H9 (cell line): ENCODE measurements around the gene SH3RF3. TPM values are rescaled to one million over a fixed set of nuclear protein-coding genes. Genes with fewer than 3 reads are reported as not detected.

Source experiments
- DNase-seq: peaks from one replicate; pipeline ENCODE4 v3.0.0-alpha.2; 2017
- H2AFZ ChIP-seq: one replicate; pipeline ENCODE4 v1.6.1; 2013; ENCODE audit warnings: mild to moderate bottlenecking, low read length, control low read depth, moderate library complexity
- H2AK5ac ChIP-seq: 2 replicates; pipeline ENCODE4 v1.6.1; 2013; ENCODE audit warnings: low read length, control low read depth, mixed read lengths; ENCODE audit not compliant: insufficient read length
- H2BK120ac ChIP-seq: one replicate; pipeline ENCODE4 v1.6.1; 2013; ENCODE audit warnings: low read depth, mild to moderate bottlenecking, low read length, control low read depth, inconsistent platforms; ENCODE audit not compliant: poor library complexity, severe bottlenecking
- H2BK12ac ChIP-seq: 2 replicates; pipeline ENCODE4 v1.6.1; 2013; ENCODE audit warnings: low read length, control low read depth, mixed read lengths, low read depth; ENCODE audit not compliant: insufficient read length
- H2BK15ac ChIP-seq: 2 replicates; pipeline ENCODE4 v1.6.1; 2013; ENCODE audit warnings: low read depth, low read length, control low read depth
- H2BK20ac ChIP-seq: one replicate; pipeline ENCODE4 v1.6.1; 2013; ENCODE audit warnings: low read depth, mild to moderate bottlenecking, low read length, control low read depth, inconsistent platforms; ENCODE audit not compliant: poor library complexity, severe bottlenecking
- H2BK5ac ChIP-seq: 2 replicates; pipeline ENCODE4 v1.6.1; 2013; ENCODE audit warnings: low read length, control low read depth, mixed read lengths; ENCODE audit not compliant: insufficient read length
- H3K14ac ChIP-seq: 2 replicates; pipeline ENCODE4 v1.6.1; 2013; ENCODE audit warnings: low read length, control low read depth; ENCODE audit not compliant: insufficient read depth
- H3K18ac ChIP-seq: 2 replicates; pipeline ENCODE4 v1.6.1; 2013; ENCODE audit warnings: low read depth, mild to moderate bottlenecking, mixed read lengths, low read length, control low read depth; ENCODE audit not compliant: insufficient read length
- H3K23ac ChIP-seq: 2 replicates; pipeline ENCODE4 v1.6.1; 2013; ENCODE audit warnings: low read length, control low read depth, mixed read lengths, low read depth; ENCODE audit not compliant: insufficient read length
- H3K23me2 ChIP-seq: 2 replicates; pipeline ENCODE4 v1.6.1; 2013; ENCODE audit warnings: low read depth, mild to moderate bottlenecking, mixed read lengths, low read length, control low read depth; ENCODE audit not compliant: insufficient read length, poor library complexity, severe bottlenecking
- H3K27ac ChIP-seq: 2 replicates; pipeline ENCODE4 v1.5.1; 2013; ENCODE audit warnings: low read length, control low read depth, mixed read lengths, low read depth; ENCODE audit not compliant: insufficient read length
- H3K27me3 ChIP-seq: 2 replicates; pipeline ENCODE4 v1.6.1; 2013; ENCODE audit warnings: low read length, control low read depth, inconsistent platforms; ENCODE audit not compliant: insufficient read depth
- H3K4ac ChIP-seq: 2 replicates; pipeline ENCODE4 v1.6.1; 2013; ENCODE audit warnings: low read depth, mild to moderate bottlenecking, control low read depth, inconsistent platforms, low read length, moderate library complexity
- H3K4me1 ChIP-seq: 2 replicates; pipeline ENCODE4 v1.6.1; 2013; ENCODE audit warnings: low read length, control low read depth, inconsistent platforms; ENCODE audit not compliant: insufficient read depth
- H3K4me2 ChIP-seq: 2 replicates; pipeline ENCODE4 v1.6.1; 2013; ENCODE audit warnings: low read length, control low read depth, mixed read lengths; ENCODE audit not compliant: insufficient read length, insufficient read depth
- H3K56ac ChIP-seq: 2 replicates; pipeline ENCODE4 v1.6.1; 2013; ENCODE audit warnings: low read depth, mild to moderate bottlenecking, mixed read lengths, low read length, control low read depth; ENCODE audit not compliant: insufficient read length
- H3K79me1 ChIP-seq: 2 replicates; pipeline ENCODE4 v1.6.1; 2013; ENCODE audit warnings: low read depth, mild to moderate bottlenecking, moderate library complexity, low read length, control low read depth, inconsistent platforms; ENCODE audit not compliant: insufficient read depth, poor library complexity, severe bottlenecking
- H3K79me2 ChIP-seq: 2 replicates; pipeline ENCODE4 v1.6.1; 2013; ENCODE audit warnings: low read length, control low read depth, inconsistent platforms; ENCODE audit not compliant: insufficient read depth
- H3K9ac ChIP-seq: 2 replicates; pipeline ENCODE4 v1.6.1; 2013; ENCODE audit warnings: low read length, control low read depth, mixed read lengths; ENCODE audit not compliant: insufficient read length; ENCODE audit errors: extremely low read depth
- H3K9me3 ChIP-seq: one replicate; pipeline ENCODE4 v1.6.1; 2013; ENCODE audit warnings: low read depth, low read length, inconsistent platforms; ENCODE audit not compliant: control insufficient read depth
- H3T11ph ChIP-seq: one replicate; pipeline ENCODE4 v1.6.1; 2013; ENCODE audit warnings: mild to moderate bottlenecking, low read length, control low read depth, inconsistent platforms
- H4K20me1 ChIP-seq: one replicate; pipeline ENCODE4 v1.6.1; 2013; ENCODE audit not compliant: control insufficient read depth, insufficient read length, insufficient read depth
- H4K5ac ChIP-seq: 2 replicates; pipeline ENCODE4 v1.6.1; 2013; ENCODE audit warnings: low read depth, mild to moderate bottlenecking, mixed read lengths, low read length, control low read depth; ENCODE audit not compliant: insufficient read length
- H4K8ac ChIP-seq: replicated peaks from 2 replicates; pipeline ENCODE4 v1.6.1; 2013; ENCODE audit warnings: low read length, control low read depth, mixed read lengths, low read depth; ENCODE audit not compliant: insufficient read length
- H4K91ac ChIP-seq: 2 replicates; pipeline ENCODE4 v1.6.1; 2013; ENCODE audit warnings: low read depth, mild to moderate bottlenecking, moderate library complexity, mixed read lengths, low read length, control low read depth; ENCODE audit not compliant: insufficient read length
- H3K27ac Mint-ChIP-seq, 3 experiments: 2 replicates in 2 of 3; 3 replicates in 1 of 3; pipeline ENCODE4 v1.8.0; 2020 to 2021; ENCODE audit warnings: mixed read lengths in 3 of 3, mild to moderate bottlenecking in 1 of 3, moderate library complexity in 1 of 3
- H3K27me3 Mint-ChIP-seq: 2 replicates; pipeline ENCODE4 v1.8.0; 2021; ENCODE audit warnings: low read depth, mild to moderate bottlenecking, moderate library complexity, mixed read lengths
- H3K36me3 Mint-ChIP-seq, 3 experiments: 2 replicates in 2 of 3; 3 replicates in 1 of 3; pipeline ENCODE4 v1.8.0; 2020 to 2021; ENCODE audit warnings: low read depth in 3 of 3, mixed read lengths in 3 of 3; ENCODE audit not compliant: insufficient read depth in 1 of 3
- H3K4me1 Mint-ChIP-seq, 2 experiments: 2 replicates each; pipeline ENCODE4 v1.8.0; 2020; ENCODE audit warnings: mixed read lengths in 2 of 2
- H3K4me3 Mint-ChIP-seq, 2 experiments: 2 replicates in 1 of 2; 3 replicates in 1 of 2; pipeline ENCODE4 v1.8.0; 2020 to 2021; ENCODE audit warnings: mild to moderate bottlenecking in 2 of 2, mixed read lengths in 2 of 2, moderate library complexity in 1 of 2
- H3K9me3 Mint-ChIP-seq, 2 experiments: 2 replicates in 1 of 2; 3 replicates in 1 of 2; pipeline ENCODE4 v1.8.0; 2020; ENCODE audit warnings: mild to moderate bottlenecking in 2 of 2, mixed read lengths in 2 of 2, moderate library complexity in 1 of 2
- CTCF ChIP-seq: fragments of 200-600 bp; sonication (generic); conservative IDR thresholded peaks from 3 replicates; pipeline ENCODE4 v1.8.0; 2021; ENCODE audit warnings: antibody characterized with exemption, mild to moderate bottlenecking
- WGBS: extraction: QIAGEN DNeasy Blood & Tissue Kit; methylation state at CpG from one replicate; pipeline ENCODE4 v1.1.7; 2013; ENCODE audit warnings: missing lambda C conversion rate, low lambda C conversion rate, mixed read lengths; ENCODE audit not compliant: insufficient read length; ENCODE audit errors: extremely low coverage; 5-methylcytosine and 5-hydroxymethylcytosine counted together
- total RNA-seq: library from RNA; stranded (reverse); gene quantifications from 2 replicates; pipeline ENCODE4 v1.2.1, GENCODE V29; 2021

The SH3RF3 gene
- total RNA-seq, 1 experiment from 2014 or later, result 0.46 TPM

GRCh38 chr2:109422071-109422757 is 293.2 kb downstream of the SH3RF3 start:
- H2BK12ac ChIP-seq, result no peak overlapping the region
- H3K9ac ChIP-seq, result no peak overlapping the region
- H3K4me3 Mint-ChIP-seq, result no peak overlapping the region
- no peak overlapping the region for H4K8ac ChIP-seq
- no peak overlapping the region for H2AK5ac ChIP-seq
- H3K14ac ChIP-seq, result no peak overlapping the region
- no peaks in the 10 kb centered on the region for H3K27me3 Mint-ChIP-seq
- H3K27ac Mint-ChIP-seq, result no peak overlapping the region
- peaks cover 0 to 3% of the 10 kb centered on the region in 2 experiments; a peak in 2 of 4 replicates for H3K4me1 Mint-ChIP-seq
- no peak overlapping the region for H2BK5ac ChIP-seq
- H3K27me3 ChIP-seq, result no peaks in the 10 kb centered on the region
- no peak overlapping the region for H3K4me2 ChIP-seq
- H3T11ph ChIP-seq, result no peak overlapping the region
- no peaks in the 10 kb centered on the region for H3K9me3 ChIP-seq
- no peaks in the 10 kb centered on the region for H3K79me1 ChIP-seq
- no peaks in the 10 kb centered on the region for H3K4me1 ChIP-seq
- H3K23ac ChIP-seq, result no peak overlapping the region
- H3K79me2 ChIP-seq, result no peaks in the 10 kb centered on the region
- no peak overlapping the region for H2AFZ ChIP-seq
- H2BK20ac ChIP-seq, result no peak overlapping the region
- no peaks in the 10 kb centered on the region for H3K36me3 Mint-ChIP-seq
- no peak for TF ChIP-seq CTCF
- no peak overlapping the region for H3K56ac ChIP-seq
- H4K5ac ChIP-seq, result no peak overlapping the region
- no peak overlapping the region for H2BK120ac ChIP-seq
- H3K27ac ChIP-seq, result no peak overlapping the region
- no peak for DNase-seq
- H3K18ac ChIP-seq, result no peak overlapping the region
- H3K9me3 Mint-ChIP-seq, result no peaks in the 10 kb centered on the region; a peak in 2 of 5 replicates
- no peak overlapping the region for H4K91ac ChIP-seq
- H2BK15ac ChIP-seq, result 0 out of 2 replicates have a peak overlapping the region, but pooled peaks have one; percentile 70
- no peaks in the 10 kb centered on the region for H4K20me1 ChIP-seq
- no peak overlapping the region for H3K4ac ChIP-seq
- H3K23me2 ChIP-seq, result no peaks in the 10 kb centered on the region
- WGBS, result no CpG with 5 or more reads among the region's 10 CpGs
